ENCODE measurements around the gene CCL28.
"Not testable (repeated sequence)": the region's sequence is repeated elsewhere in the genome, so short reads cannot be mapped to it uniquely, and the experiment has no call there.

DNA sequence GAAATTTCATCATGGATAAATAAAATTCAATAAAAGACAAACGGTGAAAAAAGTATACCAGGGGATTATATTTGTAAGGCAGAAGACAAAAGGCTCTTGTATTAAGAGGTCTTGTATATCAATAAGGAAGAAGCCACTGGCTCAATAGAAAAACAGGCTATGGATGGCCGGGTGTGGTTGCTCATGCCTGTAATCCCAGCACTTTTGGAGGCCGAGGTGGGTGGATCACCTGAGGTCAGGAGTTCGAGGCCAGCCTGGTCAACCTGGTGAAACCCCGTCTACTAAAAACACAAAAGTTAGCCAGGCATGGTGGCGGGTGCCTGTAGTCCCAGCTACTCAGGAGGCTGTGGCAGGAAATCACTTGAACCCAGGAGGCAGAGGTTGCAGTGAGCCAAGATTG is 10.9 kb upstream of the CCL28 start:
- TF ChIP-seq, protein P1, sequence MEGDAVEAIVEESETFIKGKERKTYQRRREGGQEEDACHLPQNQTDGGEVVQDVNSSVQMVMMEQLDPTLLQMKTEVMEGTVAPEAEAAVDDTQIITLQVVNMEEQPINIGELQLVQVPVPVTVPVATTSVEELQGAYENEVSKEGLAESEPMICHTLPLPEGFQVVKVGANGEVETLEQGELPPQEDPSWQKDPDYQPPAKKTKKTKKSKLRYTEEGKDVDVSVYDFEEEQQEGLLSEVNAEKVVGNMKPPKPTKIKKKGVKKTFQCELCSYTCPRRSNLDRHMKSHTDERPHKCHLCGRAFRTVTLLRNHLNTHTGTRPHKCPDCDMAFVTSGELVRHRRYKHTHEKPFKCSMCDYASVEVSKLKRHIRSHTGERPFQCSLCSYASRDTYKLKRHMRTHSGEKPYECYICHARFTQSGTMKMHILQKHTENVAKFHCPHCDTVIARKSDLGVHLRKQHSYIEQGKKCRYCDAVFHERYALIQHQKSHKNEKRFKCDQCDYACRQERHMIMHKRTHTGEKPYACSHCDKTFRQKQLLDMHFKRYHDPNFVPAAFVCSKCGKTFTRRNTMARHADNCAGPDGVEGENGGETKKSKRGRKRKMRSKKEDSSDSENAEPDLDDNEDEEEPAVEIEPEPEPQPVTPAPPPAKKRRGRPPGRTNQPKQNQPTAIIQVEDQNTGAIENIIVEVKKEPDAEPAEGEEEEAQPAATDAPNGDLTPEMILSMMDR (IDR thresholded peaks at IDR 0.05; ENCODE audit: low read depth, low read length) = not testable (repeated sequence)
- not testable (repeated sequence) for TF ChIP-seq POLR2A (IDR thresholded peaks at IDR 0.05; ENCODE audit: extremely low read depth, insufficient read length)
